ENCODE results near the gene LAMB4. TPM values are rescaled to one million over a fixed set of nuclear protein-coding genes. Genes with fewer than 3 reads are reported as not detected.

Gene LAMB4
- total RNA-seq, 4 donors from 2014 or later = 2.0 to 28.2 (median 8.8) TPM

DNA sequence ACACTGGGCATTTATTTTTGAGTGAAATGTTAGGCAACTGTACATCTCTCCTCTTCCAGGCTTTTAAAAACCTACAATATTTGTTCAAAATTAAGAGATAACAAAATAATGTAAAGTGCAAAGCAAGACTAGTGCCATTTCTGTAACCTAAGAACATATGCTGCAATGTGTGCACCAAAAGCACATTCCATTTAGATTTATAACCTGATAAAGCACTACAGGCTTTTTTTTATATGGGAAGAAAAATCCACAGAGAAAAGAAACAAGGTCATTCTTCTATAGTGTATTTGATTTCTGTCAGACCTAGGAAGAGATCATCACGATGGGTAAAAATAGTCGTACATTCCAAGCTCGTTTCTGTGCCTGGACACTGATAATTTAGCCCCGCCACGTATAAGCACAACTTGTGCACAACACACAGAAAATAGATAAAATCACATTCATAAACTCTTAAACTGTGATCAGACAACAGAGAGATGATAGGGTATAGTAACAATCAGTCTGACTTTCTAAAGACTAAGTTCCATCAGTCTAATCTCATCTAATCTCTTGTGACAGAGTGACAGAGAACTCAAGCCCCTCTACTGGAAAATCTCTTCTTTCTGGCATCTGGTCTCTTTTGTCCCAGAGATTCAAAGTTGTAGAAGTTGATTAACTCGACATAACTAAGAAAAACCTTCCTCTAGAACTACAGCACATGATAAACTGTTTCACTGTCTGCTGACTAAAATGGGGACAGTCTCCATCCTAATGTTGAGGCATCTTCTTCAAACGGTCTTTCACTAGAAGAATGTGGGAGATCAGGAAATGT, 133.9 kb downstream of the LAMB4 start:
- Histone ChIP-seq H3K27ac (peak overlapping the region in 3 of 4 donors; percentile 32 to 69 (median 63)), H3K4me1 (peaks cover 0 to 76% (median 34%) of the 10 kb centered on the region in 3 donors), H3K36me3 (peaks cover 0 to 29% (median 0%) of the 10 kb centered on the region in 3 donors), H3K27me3 (peaks cover 0 to 3% (median 0%) of the 10 kb centered on the region in 4 donors), H3K9me3 (no peaks in the 10 kb centered on the region), H3K4me3 (no peak overlapping the region)
- intact Hi-C loops (cut with DNase I) = no loop called here
- no peak for DNase-seq
- WGBS, 2 donors = 49 to 70% methylated on average over 7 of the region's 7 CpGs
- TF ChIP-seq, protein P1, sequence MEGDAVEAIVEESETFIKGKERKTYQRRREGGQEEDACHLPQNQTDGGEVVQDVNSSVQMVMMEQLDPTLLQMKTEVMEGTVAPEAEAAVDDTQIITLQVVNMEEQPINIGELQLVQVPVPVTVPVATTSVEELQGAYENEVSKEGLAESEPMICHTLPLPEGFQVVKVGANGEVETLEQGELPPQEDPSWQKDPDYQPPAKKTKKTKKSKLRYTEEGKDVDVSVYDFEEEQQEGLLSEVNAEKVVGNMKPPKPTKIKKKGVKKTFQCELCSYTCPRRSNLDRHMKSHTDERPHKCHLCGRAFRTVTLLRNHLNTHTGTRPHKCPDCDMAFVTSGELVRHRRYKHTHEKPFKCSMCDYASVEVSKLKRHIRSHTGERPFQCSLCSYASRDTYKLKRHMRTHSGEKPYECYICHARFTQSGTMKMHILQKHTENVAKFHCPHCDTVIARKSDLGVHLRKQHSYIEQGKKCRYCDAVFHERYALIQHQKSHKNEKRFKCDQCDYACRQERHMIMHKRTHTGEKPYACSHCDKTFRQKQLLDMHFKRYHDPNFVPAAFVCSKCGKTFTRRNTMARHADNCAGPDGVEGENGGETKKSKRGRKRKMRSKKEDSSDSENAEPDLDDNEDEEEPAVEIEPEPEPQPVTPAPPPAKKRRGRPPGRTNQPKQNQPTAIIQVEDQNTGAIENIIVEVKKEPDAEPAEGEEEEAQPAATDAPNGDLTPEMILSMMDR (IDR thresholded peaks at IDR 0.05) = no peak
- no peak for TF ChIP-seq POLR2A (IDR thresholded peaks at IDR 0.05)

DNA sequence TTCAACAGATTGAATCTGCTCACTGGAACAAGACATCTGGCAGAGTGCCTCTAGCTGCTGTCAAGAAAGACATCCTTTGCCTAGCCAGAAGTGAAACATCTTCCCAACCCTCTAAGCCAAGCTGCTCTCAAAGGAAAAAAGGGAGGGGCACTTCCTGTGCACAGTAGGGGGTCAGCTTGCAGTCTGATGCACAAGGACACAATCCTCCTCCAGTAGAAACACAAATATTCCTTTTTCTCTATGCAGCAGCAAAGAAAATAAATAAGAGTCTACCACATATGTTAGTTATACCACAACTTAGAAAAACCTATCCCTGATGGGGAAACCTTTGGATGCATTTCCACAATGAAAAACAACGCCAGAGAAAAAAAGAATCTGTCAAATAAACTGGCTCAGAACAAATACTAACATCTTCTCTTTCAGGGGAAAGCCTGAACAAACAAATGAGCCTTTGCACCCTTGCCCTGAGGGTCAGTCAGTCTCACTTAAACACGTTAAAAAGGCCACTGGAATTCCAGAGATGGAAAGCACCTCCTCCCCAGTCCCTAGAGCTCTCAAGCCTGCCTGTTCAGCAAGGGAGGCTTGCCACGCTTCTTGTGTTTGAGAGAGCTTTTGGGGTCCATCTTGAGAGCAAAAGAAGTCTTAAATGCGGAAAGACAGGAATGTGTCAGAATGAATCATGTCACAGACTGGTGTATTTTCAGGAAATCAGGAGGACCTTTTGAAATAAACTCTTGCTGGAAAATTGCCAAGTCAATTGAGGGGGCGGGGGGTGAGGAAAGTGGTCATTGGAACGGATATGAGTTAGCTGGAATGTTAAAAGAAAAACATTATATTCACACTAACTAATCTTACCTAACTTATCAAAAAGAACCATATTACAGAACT, 134.7 kb downstream of the LAMB4 start:
- TF ChIP-seq POLR2A (IDR thresholded peaks at IDR 0.05) = no peak
- TF ChIP-seq, protein P1 (IDR thresholded peaks at IDR 0.05) = no peak
- Histone ChIP-seq H3K27ac (peak overlapping the region in 3 of 4 donors; percentile 32 to 69 (median 63)), H3K27me3 (no peaks in the 10 kb centered on the region), H3K9me3 (no peaks in the 10 kb centered on the region), H3K4me3 (no peak overlapping the region), H3K4me1 (peaks cover 0 to 67% (median 29%) of the 10 kb centered on the region in 3 donors), H3K36me3 (peaks cover 0 to 29% (median 0%) of the 10 kb centered on the region in 3 donors)
- DNase-seq = no peak
- WGBS, 2 donors = 25 to 28% methylated on average over 6 of the region's 6 CpGs
- intact Hi-C loops (cut with DNase I) = no loop called here

GRCh38 chr7:107994421-107995030, 135.6 kb downstream of the LAMB4 start:
- H3K4me1 ChIP-seq = peaks cover 0 to 58% (median 25%) of the 10 kb centered on the region in 3 donors
- 67 to 77% methylated on average over 2 of the region's 2 CpGs for WGBS, 2 donors
- DNase-seq = no peak
- no peaks in the 10 kb centered on the region for H3K9me3 ChIP-seq
- TF ChIP-seq, protein P1 (IDR thresholded peaks at IDR 0.05) = no peak
- intact Hi-C loops (cut with DNase I) = no loop called here
- no peak overlapping the region for H3K4me3 ChIP-seq
- peaks cover 0 to 33% (median 0%) of the 10 kb centered on the region in 3 donors for H3K36me3 ChIP-seq
- no peaks in the 10 kb centered on the region for H3K27me3 ChIP-seq
- H3K27ac ChIP-seq = peak overlapping the region in 3 of 4 donors; percentile 25 to 68 (median 63)

GRCh38 chr7:107993891-107994291, 136.3 kb downstream of the LAMB4 start:
- intact Hi-C loops (cut with DNase I) = no loop called here
- WGBS, 2 donors = 67 to 71% methylated on average over 1 of the region's 1 CpG
- H3K4me1 ChIP-seq = peaks cover 0 to 53% (median 23%) of the 10 kb centered on the region in 3 donors

More at GRCh38 chr7:107993891-107994291, 136.3 kb downstream of the LAMB4 start:
- Histone ChIP-seq H3K27ac (peak overlapping the region in 3 of 4 donors; percentile 25 to 68 (median 63)), H3K27me3 (no peaks in the 10 kb centered on the region), H3K4me3 (no peak overlapping the region), H3K9me3 (no peaks in the 10 kb centered on the region), H3K36me3 (peaks cover 0 to 37% (median 0%) of the 10 kb centered on the region in 3 donors)
- DNase-seq = no peak
- no peak for TF ChIP-seq POLR2A (IDR thresholded peaks at IDR 0.05)
- TF ChIP-seq, protein P1 (IDR thresholded peaks at IDR 0.05) = no peak
